A549 treated with AZD2906 at 1 μM for 4 hours (cell line): ENCODE data around the gene OR6F1. TPM values are rescaled to one million over a fixed set of nuclear protein-coding genes. Genes with fewer than 3 reads are reported as not detected.

Experiments used
- total RNA-seq: library from RNA; stranded (reverse); fragments of 200-300 nt; extraction: Qiagen RNA extraction; gene quantifications from 5 replicates; pipeline ENCODE4 v1.2.3, GENCODE V29; 2022

Gene OR6F1
- total RNA-seq, result not detected in 5 replicates

GRCh38 chr1:247716546-247716945, at the start of gene OR6F1:
TSS of gene OR6F1 (minus strand) at chr1:247716646. CDS start at chr1:247712755, 3,891 bp downstream.

GRCh38 chr1:247760456-247760855, 44.0 kb upstream of the OR6F1 start, which contains the start of gene OR1C1:
TSS of gene OR1C1 (minus strand) at chr1:247760556. CDS start at chr1:247758406, 2,150 bp downstream.

GRCh38 chr1:247748041-247748440, 31.6 kb upstream of the OR6F1 start, which contains the start of gene OR14A2:
TSS of gene OR14A2 (minus strand) at chr1:247748141.

GRCh38 chr1:247738315-247738714, 21.9 kb upstream of the OR6F1 start, which contains the start of gene OR14K1:
TSS of gene OR14K1 (plus strand) at chr1:247738615. CDS start at chr1:247738615, 0 bp downstream.

GRCh38 chr1:247679639-247680038, 36.8 kb downstream of the OR6F1 start, which contains the start of gene OR13G1:
TSS of gene OR13G1 (minus strand) at chr1:247679739. CDS start at chr1:247673041, 6,698 bp downstream.

Other genes with a start within 250 kb of the OR6F1 start
- gene OR2C3, start 180.2 kb downstream of the OR6F1 start, total RNA-seq, result not detected in 5 replicates
- not detected in 5 replicates for gene GCSAML, start 167.5 kb downstream of the OR6F1 start, total RNA-seq
- gene OR2G2, start 128.3 kb downstream of the OR6F1 start, total RNA-seq, result not detected in 5 replicates
- not detected in 5 replicates for gene OR2G3, start 111.1 kb downstream of the OR6F1 start, total RNA-seq
- not detected in 5 replicates for gene OR13G1, start 36.9 kb downstream of the OR6F1 start, total RNA-seq
- gene OR14K1, start 22.0 kb upstream of the OR6F1 start, total RNA-seq, result not detected in 5 replicates
- not detected in 5 replicates for gene OR14A2, start 31.5 kb upstream of the OR6F1 start, total RNA-seq
- not detected in 5 replicates for gene OR1C1, start 43.9 kb upstream of the OR6F1 start, total RNA-seq
- not detected in 5 replicates for gene OR14A16, start 107.5 kb upstream of the OR6F1 start, total RNA-seq
- gene OR11L1, start 125.2 kb upstream of the OR6F1 start, total RNA-seq, result not detected in 5 replicates
- gene TRIM58, start 140.5 kb upstream of the OR6F1 start, total RNA-seq, result not detected in 5 replicates
- not detected in 5 replicates for gene OR2W3, start 178.9 kb upstream of the OR6F1 start, total RNA-seq
- gene OR2T8, start 203.6 kb upstream of the OR6F1 start, total RNA-seq, result not detected in 5 replicates
- not detected in 5 replicates for gene OR2AJ1, start 208.2 kb upstream of the OR6F1 start, total RNA-seq
- gene OR2L8, start 232.2 kb upstream of the OR6F1 start, total RNA-seq, result not detected in 5 replicates
- gene OR2AK2, start 248.6 kb upstream of the OR6F1 start, total RNA-seq, result not detected in 5 replicates